Measurements from ENCODE around the gene LUC7L2. TPM values are rescaled to one million over a fixed set of nuclear protein-coding genes. Genes with fewer than 3 reads are reported as not detected.
"Not testable (repeated sequence)": the region's sequence is repeated elsewhere in the genome, so short reads cannot be mapped to it uniquely, and the experiment has no call there.

LUC7L2 gene
- total RNA-seq, 1 experiment from 2014 or later = 71.8 TPM

- in situ Hi-C loops (cut with HindIII; ENCODE audit: low sequenced_read_pairs) = no loop called here
- no peak for DNase-seq (ENCODE audit: low spot score)
These were observed 29.4 kb downstream of the LUC7L2 start for GRCh38 chr7:139389091-139389490.

- in situ Hi-C loops (cut with HindIII; ENCODE audit: low sequenced_read_pairs) = no loop called here
- DNase-seq (ENCODE audit: low spot score) = no peak
These were observed 30.1 kb downstream of the LUC7L2 start for GRCh38 chr7:139389774-139390173.

- no peak for DNase-seq (ENCODE audit: low spot score)
- in situ Hi-C loops (cut with HindIII; ENCODE audit: low sequenced_read_pairs) = no loop called here
These were observed 34.0 kb downstream of the LUC7L2 start for GRCh38 chr7:139393621-139394211.

GRCh38 chr7:139394540-139394939, 34.8 kb downstream of the LUC7L2 start:
- in situ Hi-C loops (cut with HindIII; ENCODE audit: low sequenced_read_pairs) = no loop called here
- no peak for DNase-seq (ENCODE audit: low spot score)

GRCh38 chr7:139396323-139396951, 36.7 kb downstream of the LUC7L2 start:
- in situ Hi-C loops (cut with HindIII; ENCODE audit: low sequenced_read_pairs) = no loop called here
- no peak for DNase-seq (ENCODE audit: low spot score)

- in situ Hi-C loops (cut with HindIII; ENCODE audit: low sequenced_read_pairs) = no loop called here
- DNase-seq (ENCODE audit: low spot score) = no peak
These were observed 37.5 kb downstream of the LUC7L2 start for GRCh38 chr7:139397192-139397591.

- in situ Hi-C loops (cut with HindIII; ENCODE audit: low sequenced_read_pairs) = no loop called here
- no peak for DNase-seq (ENCODE audit: low spot score)
These were observed 43.9 kb downstream of the LUC7L2 start for GRCh38 chr7:139403601-139404000.

GRCh38 chr7:139407555-139407954, 47.9 kb downstream of the LUC7L2 start:
- no peak for DNase-seq (ENCODE audit: low spot score)
- in situ Hi-C loops (cut with HindIII; ENCODE audit: low sequenced_read_pairs) = no loop called here

GRCh38 chr7:139414743-139415402, 55.2 kb downstream of the LUC7L2 start:
- in situ Hi-C loops (cut with HindIII; ENCODE audit: low sequenced_read_pairs); DNase-seq (ENCODE audit: low spot score): not testable (repeated sequence)

- in situ Hi-C loops (cut with HindIII; ENCODE audit: low sequenced_read_pairs) = no loop called here
- no peak for DNase-seq (ENCODE audit: low spot score)
These were observed 56.7 kb downstream of the LUC7L2 start for GRCh38 chr7:139416405-139416804.

GRCh38 chr7:139417478-139417877, 57.8 kb downstream of the LUC7L2 start:
- DNase-seq (ENCODE audit: low spot score) = no peak
- in situ Hi-C loops (cut with HindIII; ENCODE audit: low sequenced_read_pairs) = no loop called here

GRCh38 chr7:139421123-139421522, 61.4 kb downstream of the LUC7L2 start:
- no peak for DNase-seq (ENCODE audit: low spot score)
- in situ Hi-C loops (cut with HindIII; ENCODE audit: low sequenced_read_pairs) = no loop called here

- in situ Hi-C loops (cut with HindIII; ENCODE audit: low sequenced_read_pairs) = no loop called here
- DNase-seq (ENCODE audit: low spot score) = no peak
These were observed 62.4 kb downstream of the LUC7L2 start for GRCh38 chr7:139422126-139422525.

GRCh38 chr7:139423091-139423490, 63.4 kb downstream of the LUC7L2 start:
- no peak for DNase-seq (ENCODE audit: low spot score)
- in situ Hi-C loops (cut with HindIII; ENCODE audit: low sequenced_read_pairs) = no loop called here

GRCh38 chr7:139424004-139424403, 64.3 kb downstream of the LUC7L2 start:
- DNase-seq (ENCODE audit: low spot score) = no peak
- in situ Hi-C loops (cut with HindIII; ENCODE audit: low sequenced_read_pairs) = no loop called here

GRCh38 chr7:139425701-139426100, 66.0 kb downstream of the LUC7L2 start:
- DNase-seq (ENCODE audit: low spot score); in situ Hi-C loops (cut with HindIII; ENCODE audit: low sequenced_read_pairs): not testable (repeated sequence)

- in situ Hi-C loops (cut with HindIII; ENCODE audit: low sequenced_read_pairs) = no loop called here
- peak; percentile 33 for DNase-seq (ENCODE audit: low spot score)
These were observed 66.7 kb downstream of the LUC7L2 start for GRCh38 chr7:139426258-139427028.

GRCh38 chr7:139427029-139427420, 67.3 kb downstream of the LUC7L2 start:
- in situ Hi-C loops (cut with HindIII; ENCODE audit: low sequenced_read_pairs) = no loop called here

GRCh38 chr7:139427788-139428187, 68.1 kb downstream of the LUC7L2 start:
- in situ Hi-C loops (cut with HindIII; ENCODE audit: low sequenced_read_pairs) = no loop called here
- no peak for DNase-seq (ENCODE audit: low spot score)

More at GRCh38 chr7:139427029-139427420, 67.3 kb downstream of the LUC7L2 start:
- DNase-seq (ENCODE audit: low spot score) = no peak

- DNase-seq (ENCODE audit: low spot score); in situ Hi-C loops (cut with HindIII; ENCODE audit: low sequenced_read_pairs): not testable (repeated sequence)
These were observed 70.0 kb downstream of the LUC7L2 start for GRCh38 chr7:139429735-139430134.
